HCT116 (cell line): ENCODE data around the gene VAPA. TPM values are rescaled to one million over a fixed set of nuclear protein-coding genes. Genes with fewer than 3 reads are reported as not detected.

Experiments used
- ATAC-seq: fragments of 200-7000 bp; cut with Tn5 transposase; 2 replicates; pipeline ENCODE4 v1.9.1; 2020; ENCODE audit warnings: mild to moderate bottlenecking, moderate library complexity
- Bru-seq: library from RNA; stranded (reverse); fragments of 400-500 nt; gene quantifications from one replicate; lab custom pipeline; 2021; lab: Mats Ljungman, UMichigan
- BruChase-seq, 2 experiments: library from RNA; stranded (reverse); fragments of 400-500 nt; gene quantifications; one replicate each; lab custom pipeline; 2021; lab: Mats Ljungman, UMichigan
- BruUV-seq: library from RNA; stranded (reverse); fragments of 400-500 nt; replicated peaks from 2 replicates; lab custom pipeline; 2021; lab: Mats Ljungman, UMichigan
- CTCF ChIA-PET: fragments of 300-600 bp; sonication (Branson Sonifier 250); formaldehyde crosslinking; loops from one replicate; lab custom pipeline; 2021; ENCODE audit warnings: antibody characterized with exemption; lab: Charles Lee
- POLR2A ChIA-PET: fragments of 300-600, 350-600 bp; sonication (Branson Sonifier 250); formaldehyde crosslinking; loops from one replicate; lab custom pipeline; 2021; ENCODE audit warnings: antibody characterized with exemption; lab: Charles Lee
- RAD21 ChIA-PET, 2 experiments: fragments of 300-600 bp; sonication (Branson Sonifier 250); formaldehyde crosslinking; loops; one replicate each; lab custom pipeline; 2023; ENCODE audit warnings: low total read pairs in 2 of 2; ENCODE audit not compliant: uncharacterized antibody in 2 of 2, unreplicated experiment in 2 of 2, low non-redundant PET in 1 of 2; lab: Charles Lee
- DNase-seq: peaks from one replicate; pipeline ENCODE4 v3.0.0-alpha.2; 2010; ENCODE audit warnings: low read depth, low spot score
- H2AFZ ChIP-seq: fragments of 200-600 bp; shearing (Covaris generic), sonication (generic); 2 replicates; pipeline ENCODE4 v1.6.1; 2017; ENCODE audit warnings: low read depth, mixed run types, mixed read lengths, antibody characterized with exemption, low read length; ENCODE audit not compliant: poor library complexity, severe bottlenecking
- H3K27ac ChIP-seq: 2 replicates; pipeline ENCODE4 v1.5.1; 2012; ENCODE audit warnings: low read depth, low read length
- H3K27me3 ChIP-seq: fragments of 200-600 bp; sonication (generic); 2 replicates; pipeline ENCODE4 v1.6.1; 2016; ENCODE audit warnings: mixed run types, low read length, mixed read lengths; ENCODE audit not compliant: insufficient read depth
- H3K36me3 ChIP-seq, 2 experiments: fragments of 200-500 bp in 1 of 2; fragments of 200-600 bp in 1 of 2; sonication (Bioruptor generic) in 1 of 2; sonication (generic) in 1 of 2; 2 replicates each; pipeline versions ENCODE4 v1.5.1 to v1.6.1; 2014 to 2016; ENCODE audit warnings: low read length in 2 of 2, inconsistent platforms in 1 of 2, mixed read lengths in 1 of 2, mixed run types in 1 of 2; ENCODE audit not compliant: insufficient read depth in 2 of 2, control insufficient read depth in 1 of 2
- H3K4me1 ChIP-seq, 2 experiments: fragments of 200-600 bp in 1 of 2; sonication (generic) in 1 of 2; 2 replicates each; pipeline versions ENCODE4 v1.5.1 to v1.6.1; 2012 to 2017; ENCODE audit warnings: low read length in 2 of 2, inconsistent platforms in 1 of 2, mild to moderate bottlenecking in 1 of 2, mixed read lengths in 1 of 2, mixed run types in 1 of 2, moderate library complexity in 1 of 2; ENCODE audit not compliant: insufficient read depth in 2 of 2, control insufficient read depth in 1 of 2
- H3K4me2 ChIP-seq: fragments of 200-600 bp; sonication (generic); 2 replicates; pipeline ENCODE4 v1.6.1; 2017; ENCODE audit warnings: mixed run types, low read length, mixed read lengths
- H3K4me3 ChIP-seq, 2 experiments: fragments of 200-600 bp in 1 of 2; sonication (generic) in 1 of 2; replicated peaks in 1 of 2; 2 replicates each; pipeline ENCODE4 v1.5.1; 2011 to 2016; ENCODE audit warnings: low read length in 2 of 2, control low read depth in 1 of 2, low read depth in 1 of 2, mild to moderate bottlenecking in 1 of 2, mixed read lengths in 1 of 2, mixed run types in 1 of 2
- H3K79me2 ChIP-seq: fragments of 200-600 bp; sonication (generic); 2 replicates; pipeline ENCODE4 v1.6.1; 2017; ENCODE audit warnings: mild to moderate bottlenecking, mixed run types, low read length, moderate library complexity, mixed read lengths; ENCODE audit not compliant: insufficient read depth
- H3K9ac ChIP-seq: fragments of 200-600 bp; sonication (generic); 2 replicates; pipeline ENCODE4 v1.6.1; 2016; ENCODE audit warnings: low read length, mixed read lengths
- H3K9me2 ChIP-seq: fragments of 200-600 bp; sonication (generic), shearing (Covaris generic); 2 replicates; pipeline ENCODE4 v1.6.1; 2017; ENCODE audit warnings: mixed run types, mild to moderate bottlenecking, moderate library complexity; ENCODE audit not compliant: insufficient read depth
- H3K9me3 ChIP-seq, 2 experiments: fragments of 200-500 bp in 1 of 2; fragments of 200-600 bp in 1 of 2; sonication (Bioruptor generic) in 1 of 2; sonication (generic) in 1 of 2; 2 replicates each; pipeline ENCODE4 v1.6.1; 2014 to 2017; ENCODE audit warnings: low read length in 2 of 2, mixed read lengths in 2 of 2, inconsistent platforms in 1 of 2, low read depth in 1 of 2, mild to moderate bottlenecking in 1 of 2, mixed run types in 1 of 2, moderate library complexity in 1 of 2; ENCODE audit not compliant: control insufficient read depth in 1 of 2, insufficient read depth in 1 of 2
- H4K20me1 ChIP-seq: fragments of 200-600 bp; sonication (generic), shearing (Covaris generic); 2 replicates; pipeline ENCODE4 v1.6.1; 2017; ENCODE audit warnings: mixed run types, mild to moderate bottlenecking, moderate library complexity; ENCODE audit not compliant: insufficient read depth
- EGR1 ChIP-seq: IDR thresholded peaks from 2 replicates; pipeline ENCODE4 v1.6.1; 2012; ENCODE audit warnings: low read depth
- FOSL1 ChIP-seq: IDR thresholded peaks from 2 replicates; pipeline ENCODE4 v1.6.1; 2012; ENCODE audit warnings: low read depth
- POLR2A ChIP-seq: IDR thresholded peaks from 2 replicates; pipeline ENCODE4 v1.7.0; 2011; ENCODE audit warnings: borderline replicate concordance; ENCODE audit not compliant: insufficient read depth, insufficient read length; ENCODE audit errors: extremely low read depth
- POLR2AphosphoS5 ChIP-seq: IDR thresholded peaks from 2 replicates; pipeline ENCODE4 v1.6.1; 2011; ENCODE audit warnings: mild to moderate bottlenecking, low read depth, low read length, moderate library complexity
- RAD21 ChIP-seq: IDR thresholded peaks from 2 replicates; pipeline ENCODE4 v1.6.1; 2012; ENCODE audit warnings: low read depth, mild to moderate bottlenecking
- SP1 ChIP-seq: IDR thresholded peaks from 2 replicates; pipeline ENCODE4 v1.6.1; 2012; ENCODE audit warnings: low read depth
- SRF ChIP-seq: IDR thresholded peaks from 2 replicates; pipeline ENCODE4 v1.6.1; 2012; ENCODE audit warnings: low read depth
- TCF7L2 ChIP-seq: IDR thresholded peaks from 2 replicates; pipeline ENCODE4 v1.7.0; 2011; ENCODE audit warnings: borderline replicate concordance, inconsistent platforms; ENCODE audit not compliant: insufficient read depth, insufficient read length; ENCODE audit errors: extremely low read depth
- YY1 ChIP-seq: IDR thresholded peaks from 2 replicates; pipeline ENCODE4 v1.6.1; 2011; ENCODE audit warnings: low read length, low read depth, moderate library complexity, mild to moderate bottlenecking; ENCODE audit not compliant: insufficient replicate concordance; ENCODE audit errors: extremely low read depth
- intact Hi-C: fragments of 100-400 bp; cut with micrococcal nuclease; formaldehyde crosslinking; loops from 2 replicates; pipeline ENCODE4 v1.10.0; 2022
- long read RNA-seq: library from polyadenylated mRNA; unstranded; transcript quantifications from one replicate; pipeline ENCODE4 v2.0.0, GENCODE V29; 2021; ENCODE audit not compliant: unreplicated experiment
- polyA plus RNA-seq: library from polyadenylated mRNA; unstranded; fragments of >200 nt; gene quantifications from 2 replicates; pipeline ENCODE4 v1.2.1, GENCODE V29; 2012; ENCODE audit warnings: missing spikeins
- total RNA-seq: library from RNA; stranded (reverse); gene quantifications from one replicate; pipeline ENCODE4 v1.2.1, GENCODE V29; 2021; ENCODE audit not compliant: unreplicated experiment
- TF ChIP-seq, protein P1 (sequence below): IDR thresholded peaks from 2 replicates; pipeline ENCODE4 v1.6.1; 2011; ENCODE audit warnings: mild to moderate bottlenecking, low read length, moderate library complexity; ENCODE audit not compliant: insufficient replicate concordance; ENCODE audit errors: extremely low read depth

VAPA gene, protein sequence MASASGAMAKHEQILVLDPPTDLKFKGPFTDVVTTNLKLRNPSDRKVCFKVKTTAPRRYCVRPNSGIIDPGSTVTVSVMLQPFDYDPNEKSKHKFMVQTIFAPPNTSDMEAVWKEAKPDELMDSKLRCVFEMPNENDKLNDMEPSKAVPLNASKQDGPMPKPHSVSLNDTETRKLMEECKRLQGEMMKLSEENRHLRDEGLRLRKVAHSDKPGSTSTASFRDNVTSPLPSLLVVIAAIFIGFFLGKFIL
- total RNA-seq (295 TPM), Bru-seq, nascent RNA (percentile 98 among the genes with signal in this experiment), BruChase-seq, experiment 1, labeled RNA remaining after a 6-hour chase (percentile 97 among the genes with signal in this experiment), BruChase-seq, experiment 2, labeled RNA remaining after a 2-hour chase (percentile 95 among the genes with signal in this experiment)
- polyA plus RNA-seq = 170 and 206 TPM in 2 replicates
- long read RNA-seq, full-length matches to known transcripts = 488 of 515 reads
- long read RNA-seq, partial matches to known transcripts = 5 of 515 reads
- long read RNA-seq, other reads (novel, unspliced or antisense) = 22 of 515 reads

DNA sequence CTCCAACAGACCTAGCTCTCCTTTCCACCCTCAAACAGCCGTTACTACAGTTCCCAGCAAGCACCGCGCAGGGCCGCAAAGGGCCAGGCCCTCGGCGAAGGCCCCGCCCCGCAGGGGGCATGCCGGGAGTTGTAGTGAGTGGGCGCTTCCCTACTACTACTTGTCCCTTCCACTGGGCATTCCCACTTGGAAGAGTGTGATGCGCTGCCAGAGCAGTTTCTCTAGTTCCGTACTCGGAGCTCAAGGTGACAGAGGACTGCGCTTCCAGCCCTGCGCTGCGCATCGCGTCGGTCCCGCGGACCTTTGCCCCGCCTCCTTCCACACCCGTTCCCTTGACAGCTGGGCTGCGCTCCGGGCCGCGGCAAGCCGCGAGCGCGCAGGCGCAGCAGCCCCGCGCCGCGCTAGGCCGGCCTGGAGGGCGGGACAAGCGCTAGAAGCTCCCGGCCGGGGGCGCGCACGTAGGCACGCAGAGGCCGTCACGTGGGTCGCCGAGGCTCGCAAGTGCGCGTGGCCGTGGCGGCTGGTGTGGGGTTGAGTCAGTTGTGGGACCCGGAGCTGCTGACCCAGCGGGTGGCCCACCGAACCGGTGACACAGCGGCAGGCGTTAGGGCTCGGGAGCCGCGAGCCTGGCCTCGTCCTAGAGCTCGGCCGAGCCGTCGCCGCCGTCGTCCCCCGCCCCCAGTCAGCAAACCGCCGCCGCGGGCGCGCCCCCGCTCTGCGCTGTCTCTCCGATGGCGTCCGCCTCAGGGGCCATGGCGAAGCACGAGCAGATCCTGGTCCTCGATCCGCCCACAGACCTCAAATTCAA, at the start of gene VAPA:
VAPA (plus strand) TSS at position 491 of the 808 bp plus-strand sequence; CDS start at position 732, 241 bp downstream.
- RAD21 ChIA-PET = no interaction called here
- DNase-seq (peak; percentile 90), ATAC-seq (peak; percentile 87)
- POLR2A ChIA-PET = interaction anchor here (1.0 to 1.4 kb wide), 7 partner anchors 9 to 44 kb away, joined by 3 to 12 read pairs (median 5); no protein-coding TSS in a partner anchor
- H3K4me1 ChIP-seq = peaks cover 31 to 43% of the 10 kb centered on the region in 2 experiments
- H3K27me3 ChIP-seq = no peaks in the 10 kb centered on the region
- H3K4me3 ChIP-seq = peak within 1 kb of the TSS; percentile 64 to 78
- TF ChIP-seq SRF = no peak
- TF ChIP-seq POLR2A = peak; percentile 63
- TF ChIP-seq, protein P1, sequence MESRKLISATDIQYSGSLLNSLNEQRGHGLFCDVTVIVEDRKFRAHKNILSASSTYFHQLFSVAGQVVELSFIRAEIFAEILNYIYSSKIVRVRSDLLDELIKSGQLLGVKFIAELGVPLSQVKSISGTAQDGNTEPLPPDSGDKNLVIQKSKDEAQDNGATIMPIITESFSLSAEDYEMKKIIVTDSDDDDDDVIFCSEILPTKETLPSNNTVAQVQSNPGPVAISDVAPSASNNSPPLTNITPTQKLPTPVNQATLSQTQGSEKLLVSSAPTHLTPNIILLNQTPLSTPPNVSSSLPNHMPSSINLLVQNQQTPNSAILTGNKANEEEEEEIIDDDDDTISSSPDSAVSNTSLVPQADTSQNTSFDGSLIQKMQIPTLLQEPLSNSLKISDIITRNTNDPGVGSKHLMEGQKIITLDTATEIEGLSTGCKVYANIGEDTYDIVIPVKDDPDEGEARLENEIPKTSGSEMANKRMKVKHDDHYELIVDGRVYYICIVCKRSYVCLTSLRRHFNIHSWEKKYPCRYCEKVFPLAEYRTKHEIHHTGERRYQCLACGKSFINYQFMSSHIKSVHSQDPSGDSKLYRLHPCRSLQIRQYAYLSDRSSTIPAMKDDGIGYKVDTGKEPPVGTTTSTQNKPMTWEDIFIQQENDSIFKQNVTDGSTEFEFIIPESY = peak; percentile 49
- TF ChIP-seq RAD21 = no peak
- TF ChIP-seq YY1 = peak; percentile 56
- TF ChIP-seq POLR2AphosphoS5 = peak; percentile 82
- TF ChIP-seq SP1 = no peak
- peak; percentile 34 for TF ChIP-seq TCF7L2
- TF ChIP-seq EGR1 = no peak
- no peak for TF ChIP-seq FOSL1
- H3K9ac ChIP-seq = peak within 1 kb of the TSS; percentile 85
- intact Hi-C loops = loop anchor here (1.0 to 10.0 kb wide), 3 partner anchors 44 to 299 kb away; partner anchors contain the start of gene PPP4R1
- CTCF ChIA-PET = interaction anchor here (1.4 kb wide), 1 partner anchor 87 kb away, joined by 3 read pairs; no protein-coding TSS in a partner anchor
- H4K20me1 ChIP-seq = peaks cover 33% of the 10 kb centered on the region
- no peaks in the 10 kb centered on the region for H3K9me3 ChIP-seq
- no peaks in the 10 kb centered on the region for H3K9me2 ChIP-seq
- BruUV-seq = no TSS peak
- peaks cover 42% of the 10 kb centered on the region for H3K79me2 ChIP-seq
- peak within 1 kb of the TSS; percentile 77 for H2AFZ ChIP-seq
- H3K27ac ChIP-seq = peak within 1 kb of the TSS; percentile 98
- peak within 1 kb of the TSS; percentile 89 for H3K4me2 ChIP-seq
- H3K36me3 ChIP-seq = no peaks in the 10 kb centered on the region
